GM12865 (cell line): ENCODE data around the gene COL4A3.

Experiments used
- DNase-seq: peaks from one replicate; pipeline ENCODE4 v3.0.0; 2010; ENCODE audit warnings: low read depth
- H3K4me3 ChIP-seq: 2 replicates; pipeline ENCODE4 v1.5.1; 2011; ENCODE audit warnings: mild to moderate bottlenecking, low read depth, low read length, control low read depth
- CTCF ChIP-seq: IDR thresholded peaks from 2 replicates; pipeline ENCODE4 v1.5.1; 2011; ENCODE audit warnings: low read length, control low read depth, low read depth, inconsistent platforms; ENCODE audit not compliant: insufficient read depth; ENCODE audit errors: missing control alignments

Gene COL4A3

DNA sequence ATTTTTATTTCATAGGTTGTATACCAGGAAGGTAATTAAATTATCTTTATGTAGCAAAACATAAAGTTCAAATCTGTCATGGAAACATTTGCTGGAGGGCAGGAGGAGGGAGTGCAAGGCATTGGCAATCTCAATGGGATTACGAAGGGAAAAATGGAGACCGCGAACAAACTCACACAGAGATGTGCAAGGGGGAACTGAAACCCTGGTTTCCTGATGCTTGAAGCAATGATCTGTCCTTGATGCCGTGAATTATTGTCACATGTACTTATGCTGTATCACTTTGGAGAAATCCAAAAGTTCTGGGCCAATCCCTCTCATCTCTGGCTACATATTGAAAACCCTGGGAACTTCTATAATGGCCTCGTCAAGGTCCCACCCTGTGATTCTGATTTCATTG is 95.6 kb downstream of the COL4A3 start:
- TF ChIP-seq CTCF, result no peak
- no peak for DNase-seq
- H3K4me3 ChIP-seq, result no peak overlapping the region

- no peak for TF ChIP-seq CTCF
- H3K4me3 ChIP-seq, result no peak overlapping the region
- DNase-seq, result no peak
Observed at GRCh38 chr2:227267410-227268115, 103.1 kb downstream of the COL4A3 start.

DNA sequence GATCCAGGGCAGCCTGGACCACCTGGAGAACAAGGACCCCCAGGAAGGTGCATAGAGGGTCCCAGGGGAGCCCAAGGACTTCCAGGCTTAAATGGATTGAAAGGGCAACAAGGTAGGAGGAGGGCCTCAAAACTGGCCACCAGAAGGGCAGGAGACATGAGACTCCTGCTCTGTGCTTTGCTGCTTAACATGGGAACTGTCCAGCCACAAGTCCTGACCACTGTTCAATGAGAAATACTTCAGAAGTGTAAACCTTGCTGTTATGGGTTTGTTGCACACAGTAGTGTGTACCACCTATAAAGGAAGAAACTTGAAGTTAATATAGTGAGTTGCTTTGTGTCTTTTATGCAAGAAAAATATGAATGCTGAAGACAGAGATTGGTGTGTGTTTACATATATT is 116.5 kb downstream of the COL4A3 start:
- no peak overlapping the region for H3K4me3 ChIP-seq
- no peak for DNase-seq
- TF ChIP-seq CTCF, result no peak

GRCh38 chr2:227285741-227286236 is 121.4 kb downstream of the COL4A3 start:
- H3K4me3 ChIP-seq, result no peak overlapping the region
- no peak for TF ChIP-seq CTCF
- no peak for DNase-seq

DNA sequence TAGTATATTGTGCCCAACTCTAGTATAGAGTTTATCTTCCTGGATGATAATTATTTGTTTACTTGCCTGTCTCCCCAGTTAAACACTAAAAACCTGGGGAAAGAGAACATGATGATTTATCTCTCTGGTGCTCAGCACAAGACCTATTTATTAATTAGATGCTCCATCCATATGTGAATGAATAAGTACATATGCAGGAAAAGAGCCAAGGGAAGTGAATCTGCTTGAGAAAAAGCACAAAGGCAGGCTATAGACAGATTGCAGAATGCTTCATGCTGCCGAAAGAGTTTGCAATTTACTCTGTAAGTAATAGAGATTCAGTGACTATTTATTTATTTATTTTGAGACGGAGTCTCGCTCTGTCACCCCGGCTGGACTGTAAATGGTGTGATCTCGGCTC is 123.3 kb downstream of the COL4A3 start:
- no peak for DNase-seq
- TF ChIP-seq CTCF, result no peak
- no peak overlapping the region for H3K4me3 ChIP-seq

DNA sequence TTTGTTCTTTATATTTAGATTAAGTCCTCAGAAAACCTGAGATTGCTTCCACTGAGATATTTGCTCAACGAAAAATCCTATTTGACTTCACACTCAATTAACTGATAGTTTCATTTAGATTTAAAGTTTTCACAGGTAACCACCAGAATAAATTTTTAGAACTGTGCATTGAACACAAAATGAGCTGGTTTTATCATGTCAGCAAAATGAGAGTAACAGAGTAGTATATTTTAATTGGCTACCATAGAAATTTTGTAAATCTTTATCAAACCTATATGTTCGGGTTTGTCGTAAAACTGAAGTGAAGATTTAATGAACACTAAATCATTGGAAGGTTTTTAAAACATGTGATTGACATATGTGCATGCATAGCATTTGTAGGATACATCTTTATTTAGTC is 127.9 kb downstream of the COL4A3 start:
- TF ChIP-seq CTCF, result no peak
- no peak overlapping the region for H3K4me3 ChIP-seq
- DNase-seq, result no peak

DNA sequence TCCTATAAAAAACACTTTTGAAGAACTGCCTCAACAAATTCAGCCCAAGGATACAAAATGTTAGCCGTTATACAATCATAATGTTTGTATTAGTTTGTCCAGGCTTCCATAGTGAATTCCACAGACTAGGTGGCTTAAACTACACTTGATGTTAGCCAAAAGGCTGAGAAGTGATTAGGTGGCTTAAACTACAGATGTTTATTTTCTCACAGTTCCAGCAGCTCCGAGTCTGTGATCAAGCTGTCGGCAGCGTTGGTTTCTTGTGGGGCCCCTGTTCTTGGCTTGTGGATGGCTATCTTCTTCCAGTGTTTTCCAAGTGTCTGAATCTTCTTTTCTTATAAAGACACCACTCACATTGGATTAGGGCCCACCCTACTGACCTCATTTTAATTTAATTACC is 129.1 kb downstream of the COL4A3 start:
- H3K4me3 ChIP-seq, result no peak overlapping the region
- no peak for DNase-seq
- no peak for TF ChIP-seq CTCF
